Ammon's horn (tissue), 1 donor: ENCODE data around the gene LAX1.

Source experiments
- DNase-seq: peaks from one replicate; pipeline ENCODE4 v3.0.0-alpha.2; 2016; ENCODE audit warnings: low spot score

The LAX1 gene

DNA sequence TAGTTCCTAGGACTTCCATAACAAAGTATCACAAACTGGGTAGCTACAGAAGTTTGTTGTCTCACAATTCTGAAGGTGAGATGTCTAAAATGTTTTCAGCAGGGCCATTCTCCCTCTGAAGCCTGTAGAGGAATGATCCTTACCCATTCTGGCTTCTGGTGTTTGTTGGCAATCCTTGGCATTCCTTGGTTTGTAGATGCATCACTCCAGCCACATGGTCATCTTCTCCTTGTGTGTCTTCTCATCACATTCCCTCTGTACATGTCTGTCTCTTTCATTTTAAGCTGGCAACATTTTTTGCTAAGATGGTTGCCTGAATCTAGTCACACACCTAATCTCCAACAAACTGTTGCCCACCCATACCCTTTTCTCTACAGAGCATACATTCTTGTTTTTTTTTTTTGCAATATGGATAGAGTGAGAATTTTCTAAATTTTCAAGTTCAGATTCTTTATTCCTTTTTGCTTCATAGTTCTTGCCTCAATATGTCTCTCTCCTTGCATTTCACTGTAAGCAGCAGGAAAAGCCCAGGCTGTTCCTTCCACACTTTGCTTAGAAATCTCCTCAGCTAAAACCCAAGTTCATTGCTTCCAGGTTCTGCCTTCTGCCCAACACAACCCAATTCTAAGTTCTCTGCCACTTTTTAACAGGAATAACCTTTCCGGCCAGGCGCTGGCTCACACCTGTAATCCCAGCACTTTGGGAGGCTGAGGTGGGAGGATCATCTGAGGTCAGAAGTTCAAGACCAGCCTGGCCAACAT lies 48.8 kb downstream of the LAX1 start:
- no peak for DNase-seq

DNA sequence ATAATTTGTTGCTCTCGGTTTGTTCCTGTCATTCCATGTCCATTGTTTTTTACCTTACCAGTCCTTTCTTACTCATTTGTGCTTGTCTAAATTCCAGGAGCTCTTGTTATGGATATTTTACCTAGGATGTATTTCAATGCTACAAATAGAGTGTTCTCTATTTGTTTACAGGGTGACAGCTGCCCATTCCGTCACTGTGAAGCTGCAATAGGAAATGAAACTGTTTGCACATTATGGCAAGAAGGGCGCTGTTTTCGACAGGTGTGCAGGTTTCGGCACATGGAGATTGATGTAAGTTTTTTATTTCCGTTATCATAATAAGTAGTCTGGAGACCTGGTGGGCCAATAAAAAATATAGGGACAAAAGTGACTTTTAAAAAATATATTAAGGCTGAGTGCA lies 53.4 kb downstream of the LAX1 start:
- DNase-seq = no peak

DNA sequence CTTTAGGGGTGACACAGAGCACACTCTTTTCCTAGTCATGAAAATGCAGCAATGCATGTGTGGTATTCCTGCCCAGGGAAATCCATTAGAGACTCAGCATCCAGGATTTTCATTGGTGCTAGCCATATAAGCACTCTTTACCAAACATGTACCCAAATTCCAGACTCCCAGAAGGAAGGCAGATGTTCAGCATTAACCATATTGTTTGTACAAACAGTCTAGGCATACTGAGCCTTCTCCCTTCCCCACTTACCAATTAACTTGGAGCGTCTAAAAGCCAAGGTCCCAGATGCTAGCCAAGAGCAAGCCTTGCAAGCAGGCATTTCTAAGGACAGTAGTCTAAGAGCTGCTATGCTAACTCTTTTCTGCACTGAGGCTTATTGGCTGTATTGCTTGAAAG lies 58.3 kb downstream of the LAX1 start:
- no peak for DNase-seq
